ENCODE results near the gene UPP2. TPM values are rescaled to one million over a fixed set of nuclear protein-coding genes. Genes with fewer than 3 reads are reported as not detected.

The UPP2 gene
- total and polyA plus RNA-seq, 2 of the 8 experiments (the other 6 are each of a cell fraction or from before 2014, with no cell fraction given), result not detected

DNA sequence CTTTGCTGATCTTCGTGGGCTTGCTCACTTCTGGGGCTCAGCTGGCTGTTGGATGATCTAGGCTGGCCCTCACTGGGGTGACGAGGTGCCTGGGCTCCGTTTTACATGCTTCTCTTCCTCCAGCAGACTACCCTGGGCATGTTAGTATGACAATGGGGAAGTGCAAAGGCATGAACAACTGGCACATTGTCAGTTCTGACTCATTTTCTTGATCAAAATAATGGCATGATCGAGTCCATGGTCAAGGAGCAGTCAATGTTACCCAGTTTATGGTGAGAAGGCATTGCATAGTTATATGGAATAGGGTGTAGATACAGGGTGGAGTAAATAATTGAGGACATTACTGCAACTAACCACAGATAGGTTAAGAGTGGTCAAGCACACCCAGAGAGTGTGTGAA lies 10.0 kb upstream of the UPP2 start:
- H3K4me1 ChIP-seq (replicated peaks in 1 of 4; ENCODE audit: control insufficient read depth in 3 of 4, insufficient read depth in 4 of 4, low read length in 3 of 4), result no peaks in the 10 kb centered on the region
- H4K5ac ChIP-seq (ENCODE audit: insufficient read length, low read depth, low read length), result no peak overlapping the region
- no peak overlapping the region for H3K27ac ChIP-seq (ENCODE audit: low read depth, low read length)
- no peak overlapping the region for H3K14ac ChIP-seq (ENCODE audit: insufficient read length)
- H3K79me2 ChIP-seq (ENCODE audit: control insufficient read depth in 1 of 2, insufficient read depth in 2 of 2, low read length in 2 of 2), result no peaks in the 10 kb centered on the region
- no peak overlapping the region for H3K18ac ChIP-seq (ENCODE audit: extremely low read depth, low read length)
- FAIRE-seq (no peak), DNase-seq (ENCODE audit: low read depth in 1 of 2, low spot score in 2 of 2) (no peak)
- TF ChIP-seq NANOG (IDR thresholded peaks at IDR 0.05; ENCODE audit: insufficient read depth, low read depth, low read length, poor library complexity, severe bottlenecking) (no peak), CBX8 (IDR thresholded peaks at IDR 0.05; ENCODE audit: borderline replicate concordance, low read depth, low read length) (no peak), ASH2L (IDR thresholded peaks at IDR 0.05; ENCODE audit: low read length) (no peak), CBX5 (IDR thresholded peaks at IDR 0.05; ENCODE audit: low read depth, low read length) (no peak), PHF8 (conservative IDR thresholded peaks at IDR 0.05; ENCODE audit: low read depth, low read length) (no peak), EZH2 (IDR thresholded peaks at IDR 0.05; ENCODE audit: low read depth, low read length, severe bottlenecking) (no peak), GTF2F1 (IDR thresholded peaks at IDR 0.05; ENCODE audit: borderline replicate concordance, low read depth, low read length) (no peak), YY1 (IDR thresholded peaks at IDR 0.05; ENCODE audit: low read depth, low read length) (no peak), TBP (IDR thresholded peaks at IDR 0.05; ENCODE audit: low read depth, low read length) (no peak), GABPA (IDR thresholded peaks at IDR 0.05; ENCODE audit: borderline replicate concordance, insufficient read depth, low read length) (no peak), MAFK (IDR thresholded peaks at IDR 0.05; ENCODE audit: low read depth, low read length) (no peak), SRF (IDR thresholded peaks at IDR 0.05; ENCODE audit: low read depth, low read length) (no peak)
- TF ChIP-seq, protein P1, sequence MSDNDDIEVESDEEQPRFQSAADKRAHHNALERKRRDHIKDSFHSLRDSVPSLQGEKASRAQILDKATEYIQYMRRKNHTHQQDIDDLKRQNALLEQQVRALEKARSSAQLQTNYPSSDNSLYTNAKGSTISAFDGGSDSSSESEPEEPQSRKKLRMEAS (IDR thresholded peaks at IDR 0.05), result no peak
- TF ChIP-seq, protein P2, sequence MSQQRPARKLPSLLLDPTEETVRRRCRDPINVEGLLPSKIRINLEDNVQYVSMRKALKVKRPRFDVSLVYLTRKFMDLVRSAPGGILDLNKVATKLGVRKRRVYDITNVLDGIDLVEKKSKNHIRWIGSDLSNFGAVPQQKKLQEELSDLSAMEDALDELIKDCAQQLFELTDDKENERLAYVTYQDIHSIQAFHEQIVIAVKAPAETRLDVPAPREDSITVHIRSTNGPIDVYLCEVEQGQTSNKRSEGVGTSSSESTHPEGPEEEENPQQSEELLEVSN (IDR thresholded peaks at IDR 0.05), result no peak
- H3K79me1 ChIP-seq (ENCODE audit: low read depth, low read length), result no peaks in the 10 kb centered on the region
- H3K56ac ChIP-seq (replicated peaks; ENCODE audit: insufficient read length, low read depth, low read length), result no peak overlapping the region
- no peaks in the 10 kb centered on the region for H3K9me3 ChIP-seq (ENCODE audit: insufficient read depth in 2 of 2, low read depth in 1 of 2, low read length in 1 of 2)
- H2BK120ac ChIP-seq (replicated peaks; ENCODE audit: low read depth, low read length), result no peak overlapping the region
- H4K20me1 ChIP-seq (replicated peaks in 1 of 2; ENCODE audit: control insufficient read depth in 1 of 2, insufficient read depth in 2 of 2, low read length in 2 of 2), result no peaks in the 10 kb centered on the region
- H2BK15ac ChIP-seq (ENCODE audit: low read length), result no peak overlapping the region
- H3K23me2 ChIP-seq (ENCODE audit: low read depth, low read length), result no peaks in the 10 kb centered on the region
- H2BK12ac ChIP-seq (ENCODE audit: low read depth, low read length), result no peak overlapping the region
- no peak overlapping the region for H4K8ac ChIP-seq (ENCODE audit: extremely low read depth, insufficient read depth, low read length)
- H4K91ac ChIP-seq (replicated peaks; ENCODE audit: insufficient read length, low read length), result no peak overlapping the region
- H2AFZ ChIP-seq (ENCODE audit: low read length), result no peak overlapping the region
- no peak overlapping the region for H2BK20ac ChIP-seq (ENCODE audit: low read length)
- no peaks in the 10 kb centered on the region for H3K36me3 ChIP-seq (ENCODE audit: control insufficient read depth in 2 of 4, insufficient read depth in 4 of 4, low read length in 3 of 4)
- ChIA-PET POLR2A (ENCODE audit: partially characterized antibody) (no interaction called here), CTCF (ENCODE audit: partially characterized antibody) (interaction anchor here (1.2 kb wide), 1 partner anchor 57 kb away, joined by 3 read pairs; no protein-coding TSS in a partner anchor)
- no peak overlapping the region for H3K4me3 ChIP-seq (ENCODE audit: extremely low read depth in 1 of 4, insufficient read depth in 2 of 4, low read depth in 3 of 4, low read length in 4 of 4)
- no peak overlapping the region for H3K4me2 ChIP-seq (ENCODE audit: insufficient read depth in 1 of 2, low read depth in 2 of 2, low read length in 2 of 2)
- H2AK5ac ChIP-seq (ENCODE audit: low read depth, low read length), result no peak overlapping the region
- H2BK5ac ChIP-seq (ENCODE audit: low read depth, low read length), result no peak overlapping the region
- peaks cover 0 to 1% (median 0%) of the 10 kb centered on the region in 4 experiments; a peak in 1 of 7 replicates for H3K27me3 ChIP-seq (replicated peaks in 1 of 4; ENCODE audit: control insufficient read depth in 3 of 4, extremely low read depth in 1 of 4, insufficient read depth in 3 of 4, low read length in 3 of 4)
- H3K9ac ChIP-seq (replicated peaks in 1 of 4; ENCODE audit: extremely low read depth in 1 of 4, low read depth in 3 of 4, low read length in 3 of 4), result no peak overlapping the region
- no peak overlapping the region for H3K4ac ChIP-seq (replicated peaks; ENCODE audit: insufficient read length, low read depth, low read length)
- 85% methylated on average over 4 of the region's 4 CpGs; no CpG with 5 or more reads in 1 of the 2 experiments for WGBS, 2 experiments (ENCODE audit: extremely low coverage in 1 of 2, insufficient coverage in 1 of 2, insufficient read length in 1 of 2, insufficient replicate concordance in 2 of 2, low coverage in 1 of 2, low lambda C conversion rate in 2 of 2, missing lambda C conversion rate in 1 of 2)
- H3K23ac ChIP-seq (ENCODE audit: insufficient read length), result no peak overlapping the region
